ENCODE data around the gene COPZ2.

The COPZ2 gene

DNA sequence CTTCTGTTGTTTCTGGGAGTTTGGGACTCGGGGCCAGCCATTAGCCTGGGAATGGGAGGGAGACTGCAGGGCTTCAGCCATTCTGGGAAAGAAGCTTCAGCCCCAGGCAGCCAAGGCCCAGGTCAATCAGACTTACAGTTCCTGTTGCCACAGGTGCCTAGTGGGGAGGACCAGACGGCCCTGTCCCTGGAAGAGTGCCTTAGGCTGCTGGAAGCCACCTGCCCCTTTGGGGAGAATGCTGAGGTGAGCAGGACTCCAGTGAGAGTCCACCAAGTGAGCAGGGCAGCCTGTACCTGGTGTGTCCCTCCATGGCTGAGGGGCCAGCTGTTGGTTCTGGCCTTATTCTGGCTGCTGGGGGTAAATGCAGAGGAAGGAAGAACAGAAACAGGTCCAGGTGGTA, 19.3 kb upstream of the COPZ2 start:
- in situ Hi-C loops (cut with MboI; ENCODE audit: low sequenced_read_pairs), result no loop called here

DNA sequence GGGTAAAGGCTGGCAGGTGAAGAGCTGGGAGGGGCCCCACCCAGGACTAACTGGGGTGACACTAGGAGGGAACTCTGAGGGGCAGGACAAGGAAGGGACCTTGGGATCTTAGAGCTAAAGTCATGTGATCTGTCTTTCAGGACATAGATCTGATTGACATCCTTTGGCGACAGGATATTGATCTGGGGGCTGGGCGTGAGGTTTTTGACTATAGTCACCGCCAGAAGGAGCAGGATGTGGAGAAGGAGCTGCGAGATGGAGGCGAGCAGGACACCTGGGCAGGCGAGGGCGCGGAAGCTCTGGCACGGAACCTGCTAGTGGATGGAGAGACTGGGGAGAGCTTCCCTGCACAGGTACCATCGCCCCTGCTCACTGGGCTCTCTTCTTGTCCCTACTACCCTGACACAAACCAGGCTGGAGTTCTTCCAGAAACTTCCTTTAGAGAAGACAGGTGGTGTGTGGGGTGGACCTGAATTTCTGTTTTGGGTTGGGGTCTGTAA, 18.7 kb upstream of the COPZ2 start:
- in situ Hi-C loops (cut with MboI; ENCODE audit: low sequenced_read_pairs), result no loop called here

DNA sequence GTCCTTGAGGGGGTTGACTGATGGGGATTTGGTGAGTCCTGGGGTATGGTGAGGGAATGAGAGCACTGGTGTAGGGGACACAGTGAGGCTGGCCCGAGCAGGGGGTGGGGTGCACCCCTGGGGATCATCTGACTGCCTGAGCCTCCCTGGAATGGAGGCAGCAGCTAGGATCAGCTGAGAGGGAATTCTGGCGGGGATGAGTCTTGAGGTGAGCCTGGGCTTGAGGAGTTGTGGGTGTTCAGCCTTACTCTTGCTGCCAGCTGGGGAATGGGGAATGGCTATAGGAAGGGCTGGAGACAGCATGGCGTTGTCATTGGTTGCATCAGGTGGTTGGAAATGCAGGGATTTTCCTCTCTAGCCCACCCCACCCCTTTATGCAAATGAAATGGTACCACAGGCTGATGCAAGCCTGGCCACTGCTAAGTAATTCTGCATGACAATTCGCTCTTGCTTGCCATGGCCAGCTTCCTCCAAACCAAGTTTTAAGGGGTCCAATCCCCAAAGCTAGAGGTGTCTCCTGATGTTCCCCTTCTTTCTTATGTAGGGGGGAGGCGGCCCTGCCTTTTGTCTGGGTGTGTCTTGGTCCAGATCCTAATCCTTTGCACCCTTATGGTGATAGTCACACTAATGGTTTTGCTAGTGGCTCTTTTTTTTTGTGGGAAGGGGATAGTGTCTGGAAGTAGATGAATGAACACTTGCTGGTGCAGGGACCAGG, 18.1 kb upstream of the COPZ2 start:
- in situ Hi-C loops (cut with MboI; ENCODE audit: low sequenced_read_pairs), result no loop called here

DNA sequence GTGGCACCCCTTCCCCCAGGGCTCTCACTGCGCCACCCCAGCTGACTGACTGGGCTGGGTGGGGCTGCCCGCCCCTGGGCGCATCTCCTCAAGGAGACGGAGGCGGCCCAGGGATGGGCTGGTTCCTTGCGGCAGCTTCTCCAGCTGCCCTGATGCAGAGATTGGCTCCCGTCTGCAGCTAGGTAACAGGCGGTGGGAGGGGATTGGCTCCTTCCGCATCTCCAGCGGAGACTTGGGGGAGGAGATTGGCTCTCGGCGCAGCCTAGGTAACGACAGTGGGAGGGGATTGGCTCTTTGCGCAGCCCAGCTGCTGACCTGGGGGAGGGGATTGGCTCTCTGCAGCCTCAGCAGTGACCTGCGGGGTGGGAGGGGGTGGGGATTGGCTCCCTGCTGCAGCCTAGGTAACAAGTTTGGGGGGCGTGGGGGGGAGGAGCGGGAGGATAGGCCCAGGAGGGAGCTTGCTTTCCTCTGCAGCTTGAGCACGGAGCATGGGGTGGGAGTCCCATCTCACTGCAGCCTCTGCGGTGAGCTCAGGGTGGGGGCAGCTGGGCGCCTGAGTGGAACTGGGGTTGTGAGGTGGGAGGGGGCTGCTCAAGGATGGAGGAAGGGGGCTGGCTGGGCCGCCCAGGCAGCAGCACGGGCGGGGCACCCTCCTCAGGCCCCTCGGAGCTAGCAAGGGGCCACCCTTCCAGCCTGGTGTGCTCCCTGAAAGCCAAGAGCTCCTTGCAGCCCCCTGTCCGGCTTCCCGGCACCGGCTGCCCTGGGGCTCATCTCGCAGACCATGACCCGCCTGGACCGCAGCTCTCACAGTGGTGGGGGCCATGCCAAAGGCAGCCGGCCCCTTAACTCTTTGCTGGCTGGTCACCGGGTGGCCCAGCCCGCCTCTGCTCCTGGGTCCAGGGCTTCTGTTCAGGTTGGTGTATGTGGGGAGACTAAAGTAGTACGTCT, 16.9 kb upstream of the COPZ2 start:
- in situ Hi-C loops (cut with MboI; ENCODE audit: low sequenced_read_pairs), result no loop called here

DNA sequence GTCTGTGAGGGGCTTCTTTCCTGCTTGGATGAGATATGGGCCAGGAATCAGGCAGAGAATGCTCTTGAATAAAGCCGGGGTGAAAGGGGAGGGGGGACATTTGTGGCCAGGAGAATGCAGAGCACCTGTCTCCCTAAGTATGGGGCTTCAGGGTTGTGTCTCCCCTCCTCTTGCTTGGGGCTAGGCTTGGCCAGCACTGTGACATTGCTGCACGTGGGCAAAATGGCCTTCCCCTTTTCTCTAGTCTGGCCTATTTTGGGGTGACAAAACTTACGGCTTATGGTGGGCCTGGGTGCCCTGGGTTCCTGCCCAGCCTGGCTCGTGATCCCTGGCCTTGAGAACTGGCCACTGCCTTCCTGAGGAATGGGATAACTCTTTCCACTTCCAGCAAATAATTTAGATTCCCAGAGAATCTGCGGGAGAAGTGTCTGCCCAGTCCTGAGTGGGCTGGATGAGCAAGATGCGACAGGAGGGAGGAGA, 16.2 kb upstream of the COPZ2 start:
- in situ Hi-C loops (cut with MboI; ENCODE audit: low sequenced_read_pairs), result no loop called here

DNA sequence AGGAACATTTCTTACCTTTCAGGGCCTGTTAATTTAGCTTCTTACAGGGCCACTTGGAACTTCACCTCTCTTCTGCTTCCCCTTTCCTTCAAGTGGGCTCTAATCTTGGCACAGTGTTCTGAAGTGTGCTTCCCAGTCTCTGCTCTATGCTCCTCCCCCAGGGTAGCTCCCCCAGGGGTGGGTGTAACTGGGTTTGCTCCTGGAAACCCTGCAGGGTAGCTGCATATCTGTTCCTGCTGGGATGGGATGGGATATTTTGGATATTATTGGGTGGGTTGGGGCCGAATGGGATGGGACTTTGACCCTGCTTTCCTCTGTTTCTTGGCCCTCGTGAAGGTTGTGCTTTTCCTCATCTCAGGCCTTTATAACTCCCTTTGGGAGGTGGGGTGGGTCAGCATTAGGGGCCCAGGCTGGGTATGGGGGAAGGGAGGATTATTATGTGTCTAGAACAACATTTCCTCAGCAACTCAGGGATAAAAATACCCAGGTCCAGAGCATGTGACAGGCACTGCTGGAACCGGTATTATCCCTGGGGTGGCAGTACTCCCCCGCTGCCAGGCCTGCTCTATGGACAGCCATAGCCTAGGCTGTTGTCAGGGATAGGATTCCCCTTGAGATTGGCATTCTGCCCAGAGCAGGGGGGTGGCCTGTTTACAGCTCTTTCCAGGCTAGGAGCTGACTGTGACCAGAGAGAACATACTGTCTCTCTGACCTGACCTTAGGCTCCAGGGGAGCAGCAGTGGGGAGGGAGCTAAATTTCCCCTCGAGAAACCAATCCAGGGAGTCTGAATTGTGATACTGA, 15.6 kb upstream of the COPZ2 start:
- in situ Hi-C loops (cut with MboI; ENCODE audit: low sequenced_read_pairs), result no loop called here

DNA sequence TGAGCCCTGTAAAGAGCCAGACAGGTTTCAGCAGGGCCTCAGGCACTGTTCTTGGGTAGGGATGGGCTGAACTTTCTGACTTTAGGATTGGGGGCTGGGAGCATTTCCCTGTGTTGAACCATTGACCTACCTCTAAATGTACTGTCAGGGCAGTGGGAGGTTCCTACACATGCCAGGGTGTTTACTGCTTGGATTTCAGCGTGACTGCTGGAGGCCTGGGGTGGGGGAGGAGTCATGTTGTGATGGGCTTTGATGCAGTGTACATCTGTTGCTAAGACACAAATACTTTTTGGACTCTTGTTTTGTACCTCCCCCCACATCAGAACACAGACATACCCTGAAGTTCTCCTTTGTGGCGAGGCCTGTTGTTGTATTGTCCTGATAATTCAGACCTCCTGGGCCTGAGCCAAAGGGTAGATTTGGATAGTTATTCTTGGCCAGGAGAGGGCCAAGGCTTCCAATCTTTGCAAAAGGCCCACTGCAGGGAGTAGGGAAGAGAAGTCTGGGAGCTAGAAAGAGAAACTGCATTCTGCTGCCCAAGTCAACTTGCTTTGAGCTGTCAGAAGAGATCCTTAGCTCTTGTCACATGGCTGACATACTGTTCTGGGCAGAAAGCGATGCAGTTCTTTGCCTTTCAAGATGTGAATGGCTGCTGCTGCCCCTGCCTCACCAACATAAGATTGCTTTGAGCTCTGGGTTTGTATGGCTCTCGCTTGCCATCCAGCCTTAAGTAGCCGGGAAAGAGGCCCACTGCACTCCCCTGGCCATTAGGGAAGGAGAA, 14.3 kb upstream of the COPZ2 start:
- in situ Hi-C loops (cut with MboI; ENCODE audit: low sequenced_read_pairs), result no loop called here

DNA sequence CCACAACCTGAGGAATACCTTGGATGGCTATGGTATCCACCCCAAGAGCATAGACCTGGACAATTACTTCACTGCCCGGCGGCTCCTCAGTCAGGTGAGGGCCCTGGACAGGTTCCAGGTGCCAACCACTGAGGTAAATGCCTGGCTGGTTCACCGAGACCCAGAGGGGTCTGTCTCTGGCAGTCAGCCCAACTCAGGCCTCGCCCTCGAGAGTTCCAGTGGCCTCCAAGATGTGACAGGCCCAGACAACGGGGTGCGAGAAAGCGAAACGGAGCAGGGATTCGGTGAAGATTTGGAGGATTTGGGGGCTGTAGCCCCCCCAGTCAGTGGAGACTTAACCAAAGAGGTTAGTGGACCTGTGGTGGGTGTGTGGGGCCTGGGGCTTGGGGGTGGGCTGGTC, 13.7 kb upstream of the COPZ2 start:
- in situ Hi-C loops (cut with MboI; ENCODE audit: low sequenced_read_pairs), result no loop called here

DNA sequence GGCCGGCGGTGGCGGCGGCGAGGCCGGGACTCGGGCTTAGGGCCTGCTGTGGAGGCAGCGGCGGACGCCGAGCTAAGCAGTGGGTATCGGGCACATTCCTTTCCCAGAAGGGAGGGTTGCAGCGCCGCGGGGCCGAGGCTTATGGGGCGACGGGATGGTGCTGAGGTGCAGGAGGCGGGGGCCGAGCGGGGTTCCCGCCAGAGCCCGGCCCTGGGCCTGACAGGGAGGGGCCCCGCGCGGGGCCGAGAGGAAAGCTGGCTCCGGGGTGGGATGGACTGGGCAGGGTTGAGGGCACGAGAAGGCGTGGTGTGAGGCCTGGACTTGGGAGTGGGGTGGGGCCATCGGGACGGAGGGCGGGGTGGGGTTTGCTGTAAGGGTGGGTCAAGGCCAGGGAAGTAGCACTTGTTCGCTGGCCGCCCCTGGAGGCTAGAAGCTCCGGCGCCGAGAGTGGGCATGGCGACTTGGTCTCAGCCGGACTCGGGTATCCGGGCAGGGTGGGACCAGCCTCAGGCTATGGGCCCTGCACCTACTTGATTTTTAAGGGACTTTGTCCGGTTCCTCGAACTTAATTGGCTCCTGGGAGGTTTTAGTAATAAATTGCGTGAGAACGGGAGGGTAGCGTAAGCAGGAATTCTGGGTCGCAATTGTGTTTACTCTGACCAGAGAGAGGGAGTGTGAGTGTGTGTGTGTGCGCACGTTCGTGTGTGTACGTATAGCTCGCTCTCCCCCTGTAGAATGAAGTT, 11.0 kb upstream of the COPZ2 start:
- in situ Hi-C loops (cut with MboI; ENCODE audit: low sequenced_read_pairs), result no loop called here

DNA sequence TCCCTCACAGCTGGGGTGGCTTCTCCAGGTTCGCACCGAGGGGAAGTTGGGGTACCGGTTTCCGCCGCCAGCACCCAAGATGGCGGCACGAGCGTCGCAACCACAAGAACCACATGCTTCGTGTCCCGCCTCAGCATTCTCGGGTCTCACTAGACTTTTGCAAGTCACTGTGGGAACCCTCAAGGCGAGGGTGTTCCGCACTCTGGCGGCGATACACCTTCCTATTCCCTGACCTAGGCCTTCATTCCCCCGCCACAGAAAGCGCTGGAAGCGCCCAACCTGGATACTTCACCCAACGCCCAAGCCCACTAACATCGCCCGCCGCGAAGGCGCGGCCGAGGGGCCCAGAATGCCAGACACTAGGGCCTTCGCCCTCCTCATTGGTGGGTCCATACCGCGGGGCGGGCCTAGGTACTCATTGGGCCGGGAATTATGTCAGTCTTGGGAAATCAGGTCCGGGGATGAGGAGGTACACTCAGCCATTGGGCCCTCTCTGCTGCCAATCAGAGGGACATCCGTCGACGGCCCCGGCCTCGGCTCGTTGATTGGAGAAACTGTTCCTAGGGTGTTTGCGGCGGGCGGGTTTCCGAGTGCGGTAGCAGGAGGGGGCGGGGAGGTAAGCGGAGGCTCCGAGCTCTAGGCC, 10.3 kb upstream of the COPZ2 start, which contains the start of gene NFE2L1:
Gene NFE2L1 (plus strand): TSS at position 619 of the 643 bp plus-strand sequence. CDS start 2,760 bp downstream, outside the sequence.
- in situ Hi-C loops (cut with MboI; ENCODE audit: low sequenced_read_pairs), result no loop called here

DNA sequence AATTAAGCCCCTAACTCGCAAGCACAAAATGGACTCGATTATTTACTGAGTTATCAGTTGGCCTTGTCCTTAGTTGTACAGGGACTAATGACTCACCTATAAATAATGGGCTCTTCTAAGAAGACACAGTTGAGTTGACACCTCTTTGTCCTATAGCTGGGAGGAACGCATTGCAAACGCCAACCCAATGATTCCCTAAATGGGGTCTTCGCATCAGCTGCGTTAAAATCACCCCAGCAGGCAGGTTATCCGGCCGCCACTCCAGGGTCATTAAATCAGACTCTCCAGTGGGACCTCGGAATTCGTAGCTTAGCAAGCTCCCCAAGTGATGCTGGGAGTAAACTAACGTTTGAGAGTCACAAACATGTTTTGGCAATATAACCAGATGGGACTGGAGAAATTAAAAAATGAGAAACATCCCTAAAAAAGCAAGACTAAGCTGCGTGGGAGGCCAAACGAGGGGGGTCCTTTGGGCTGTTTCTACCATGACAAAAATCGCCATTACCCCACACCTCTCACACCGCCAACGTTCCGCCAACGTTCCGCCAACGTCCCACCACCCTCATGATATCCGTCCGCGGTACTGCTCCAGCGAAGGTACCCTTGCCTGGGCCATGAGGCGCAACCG, 9.6 kb upstream of the COPZ2 start:
- in situ Hi-C loops (cut with MboI; ENCODE audit: low sequenced_read_pairs), result no loop called here

DNA sequence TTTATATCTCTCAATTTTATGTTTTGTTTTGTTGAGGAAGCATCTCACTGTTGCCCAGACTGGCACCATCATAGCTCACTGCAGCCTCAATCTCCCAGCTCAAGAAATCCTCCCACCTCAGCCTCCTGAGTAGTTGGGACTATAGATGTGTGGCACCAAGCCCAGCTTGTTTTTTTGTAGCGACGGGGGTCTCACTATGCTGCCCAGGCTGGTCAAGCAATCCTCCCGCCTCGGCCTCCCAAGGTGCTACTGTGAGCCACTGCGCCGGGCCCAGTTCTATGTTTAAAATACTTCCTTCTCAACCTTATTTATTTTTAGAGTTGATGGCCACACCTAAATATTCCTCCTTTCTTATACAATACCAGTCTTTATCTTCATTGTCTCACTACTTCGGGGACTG, 8.7 kb upstream of the COPZ2 start:
- in situ Hi-C loops (cut with MboI; ENCODE audit: low sequenced_read_pairs), result no loop called here

DNA sequence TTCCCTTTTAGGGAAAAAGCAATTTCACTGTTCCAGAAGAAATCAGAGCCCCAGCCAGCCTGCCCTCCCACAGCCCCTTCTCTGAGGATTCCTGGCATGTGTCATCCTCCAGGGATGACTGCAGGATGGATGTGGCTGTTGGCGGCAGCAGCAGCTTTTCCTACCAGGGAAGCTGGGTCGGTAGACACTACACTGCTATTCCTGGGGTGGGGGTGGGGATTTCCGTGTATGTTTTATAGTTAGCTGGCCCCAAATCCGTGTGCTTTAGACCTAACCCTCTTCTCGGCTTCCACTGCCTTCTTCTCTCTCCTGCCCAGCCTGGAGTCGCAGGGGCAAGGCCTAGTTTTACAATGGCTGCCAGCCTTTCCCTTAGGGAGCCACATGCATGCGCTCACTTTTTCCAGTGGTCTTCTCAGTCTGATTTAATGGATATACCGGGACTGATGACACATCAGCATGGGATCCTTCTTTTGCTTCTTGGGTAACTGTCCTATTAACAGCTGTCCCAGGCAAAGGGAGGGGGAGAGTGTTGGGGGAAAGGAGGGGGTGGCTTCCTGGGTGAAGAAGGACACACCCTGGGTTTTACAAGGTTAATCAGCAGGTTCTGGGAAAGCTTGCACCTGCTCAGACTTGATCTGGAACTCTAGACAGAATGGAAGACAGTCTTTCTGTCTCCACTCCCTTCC, 7.9 kb upstream of the COPZ2 start:
- in situ Hi-C loops (cut with MboI; ENCODE audit: low sequenced_read_pairs), result no loop called here

DNA sequence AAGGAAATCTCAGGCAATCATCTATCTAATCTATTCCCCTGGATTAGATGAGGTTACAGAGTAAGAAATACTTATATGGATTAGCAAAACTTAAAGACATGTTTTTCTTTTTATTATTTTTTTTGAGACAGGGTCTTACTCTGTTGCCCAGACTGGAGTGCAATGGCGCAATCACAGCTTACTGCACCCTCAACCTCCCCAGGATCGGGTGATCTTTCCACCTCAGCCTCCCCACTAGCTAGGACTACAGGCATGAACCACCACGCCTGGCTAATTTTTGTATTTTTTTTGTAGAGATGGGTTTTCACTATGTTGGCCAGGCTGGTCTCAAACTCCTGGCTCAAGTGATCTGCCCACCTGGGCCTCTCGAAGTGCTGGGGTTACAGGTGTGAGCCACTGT, 7.3 kb upstream of the COPZ2 start:
- in situ Hi-C loops (cut with MboI; ENCODE audit: low sequenced_read_pairs), result no loop called here

DNA sequence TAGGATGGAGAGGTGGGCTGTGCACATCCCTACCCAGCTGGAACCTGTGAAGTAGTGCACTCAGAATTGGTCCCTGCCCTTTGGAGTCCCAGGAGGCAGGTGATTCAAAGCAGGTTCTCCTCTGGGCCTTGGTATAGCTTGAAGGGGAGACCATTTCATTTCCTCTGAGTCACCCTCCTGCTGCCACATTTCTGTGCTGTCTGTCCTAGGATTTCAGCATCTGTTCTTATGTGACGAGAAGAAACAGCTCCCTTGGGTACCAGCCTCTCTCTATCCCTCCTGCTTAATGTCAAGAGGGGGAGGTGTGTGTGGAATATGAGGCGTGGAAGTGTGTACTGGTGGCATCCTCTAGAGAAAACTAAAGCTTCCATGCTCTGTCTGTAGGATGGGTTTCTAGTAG, 5.6 kb upstream of the COPZ2 start:
- in situ Hi-C loops (cut with MboI; ENCODE audit: low sequenced_read_pairs), result no loop called here

DNA sequence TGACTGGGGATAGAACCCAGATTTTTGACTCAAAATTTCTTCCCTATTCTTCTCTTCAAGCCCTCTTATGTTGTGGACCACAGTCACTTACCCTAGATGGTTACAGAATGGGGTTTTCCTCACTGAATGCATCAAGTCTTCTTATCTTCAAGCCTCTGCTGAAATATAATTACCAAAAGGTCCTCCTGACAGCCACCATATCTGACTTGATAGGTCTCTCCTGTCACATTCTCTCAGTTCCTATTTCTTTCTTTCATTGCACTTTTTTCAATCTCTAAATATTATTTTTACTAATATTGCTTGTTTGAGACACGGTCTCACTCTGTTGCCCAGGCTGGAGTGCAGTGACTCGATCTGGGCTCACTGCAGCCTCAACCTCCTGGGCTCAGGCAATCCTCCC, 1.1 kb upstream of the COPZ2 start:
- in situ Hi-C loops (cut with MboI; ENCODE audit: low sequenced_read_pairs), result no loop called here

DNA sequence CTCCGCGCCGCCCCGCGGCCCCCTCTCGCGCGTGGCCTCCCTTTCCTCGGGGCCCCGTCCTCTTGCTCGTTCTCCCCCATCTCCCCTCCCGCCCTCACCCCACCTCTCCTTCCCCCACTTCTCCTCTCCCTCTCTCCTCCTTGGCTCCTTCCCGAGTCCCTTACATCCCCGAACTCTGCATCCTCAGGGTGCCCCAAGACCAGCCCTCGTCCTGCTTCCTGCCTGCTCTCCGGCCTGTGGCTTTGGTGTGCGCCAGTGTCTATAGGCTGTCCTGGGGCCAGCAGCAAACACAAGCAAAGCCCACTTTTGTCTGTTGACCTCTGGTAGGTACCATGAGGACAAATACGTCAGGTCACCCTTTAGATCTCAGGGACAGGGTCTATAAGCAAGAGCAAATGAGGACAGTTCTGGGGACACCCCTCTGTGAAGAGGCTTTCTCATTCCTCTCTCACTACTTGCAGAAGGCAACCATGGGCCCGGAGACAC, 284 bp upstream of the COPZ2 start:
- in situ Hi-C loops (cut with MboI; ENCODE audit: low sequenced_read_pairs), result no loop called here

DNA sequence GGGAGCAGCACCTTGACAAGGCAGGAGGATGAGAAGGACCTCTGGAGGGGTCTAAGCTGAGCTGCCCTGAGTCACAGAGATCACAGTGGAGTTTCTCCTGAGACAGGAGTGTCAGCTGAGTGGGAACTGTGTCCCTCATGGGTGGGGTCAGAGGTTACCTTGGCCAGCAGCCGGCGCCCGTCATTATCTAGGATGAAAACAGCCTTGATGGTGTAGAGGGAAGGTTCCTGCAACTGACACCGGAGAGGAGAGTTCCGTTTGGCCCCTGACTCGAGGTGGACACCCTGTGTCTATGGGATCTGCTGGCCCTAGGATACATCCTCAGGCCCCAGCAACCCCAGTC, 933 bp downstream of the COPZ2 start:
- in situ Hi-C loops (cut with MboI; ENCODE audit: low sequenced_read_pairs), result no loop called here
